ENCODE measurements around the gene TMEM95.
"Not testable (repeated sequence)": the region's sequence is repeated elsewhere in the genome, so short reads cannot be mapped to it uniquely, and the experiment has no call there.

Gene TMEM95

GRCh38 chr17:7336240-7337175 is 18.4 kb upstream of the TMEM95 start, which contains the start of gene ACAP1:
ACAP1 (plus strand) TSS chr17:7336529; CDS start chr17:7336735, 206 bp downstream.
- peak within 1 kb of the TSS; percentile 86 to 96 for H3K4me3 ChIP-seq (ENCODE audit: low read depth in 1 of 2, low read length in 1 of 2)

GRCh38 chr17:7337600-7337999 is 17.4 kb upstream of the TMEM95 start:
- Histone ChIP-seq H3K4me3 (ENCODE audit: low read depth in 1 of 2, low read length in 1 of 2) (peak overlapping the region; percentile 86 to 96), H3K27ac (peak overlapping the region; percentile 86)

More at GRCh38 chr17:7336240-7337175, 18.4 kb upstream of the TMEM95 start, which contains the start of gene ACAP1:
- peaks cover 45 to 60% of the 10 kb centered on the region in 2 experiments for H3K4me1 ChIP-seq (ENCODE audit: control insufficient read depth in 1 of 2, insufficient read depth in 1 of 2, low read depth in 1 of 2, low read length in 1 of 2)
- H3K36me3 ChIP-seq = peaks cover 35% of the 10 kb centered on the region
- no peak for TF ChIP-seq CTCF (IDR thresholded peaks at IDR 0.05)
- H3K9me3 ChIP-seq = no peaks in the 10 kb centered on the region
- H3K27ac ChIP-seq = peak within 1 kb of the TSS; percentile 86
- H3K27me3 ChIP-seq = no peaks in the 10 kb centered on the region

GRCh38 chr17:7340179-7340578 is 14.8 kb upstream of the TMEM95 start:
- no peak overlapping the region for H3K27ac ChIP-seq
- no peaks in the 10 kb centered on the region for H3K9me3 ChIP-seq
- no peaks in the 10 kb centered on the region for H3K27me3 ChIP-seq
- no peak for TF ChIP-seq CTCF (IDR thresholded peaks at IDR 0.05)
- H3K4me1 ChIP-seq (ENCODE audit: control insufficient read depth in 1 of 2, insufficient read depth in 1 of 2, low read depth in 1 of 2, low read length in 1 of 2) = peaks cover 43 to 44% of the 10 kb centered on the region in 2 experiments
- H3K36me3 ChIP-seq = peaks cover 71% of the 10 kb centered on the region
- no peak overlapping the region for H3K4me3 ChIP-seq (ENCODE audit: low read depth in 1 of 2, low read length in 1 of 2)

More at GRCh38 chr17:7337600-7337999, 17.4 kb upstream of the TMEM95 start:
- not testable (repeated sequence) for H3K9me3 ChIP-seq, H3K27me3 ChIP-seq
- peaks cover 46% of the 10 kb centered on the region for H3K36me3 ChIP-seq
- H3K4me1 ChIP-seq (ENCODE audit: control insufficient read depth in 1 of 2, insufficient read depth in 1 of 2, low read depth in 1 of 2, low read length in 1 of 2) = peaks cover 45 to 50% of the 10 kb centered on the region in 2 experiments

- Histone ChIP-seq H3K36me3 (peaks cover 88% of the 10 kb centered on the region), H3K27ac (no peak overlapping the region), H3K4me3 (ENCODE audit: low read depth in 1 of 2, low read length in 1 of 2) (no peak overlapping the region), H3K4me1 (ENCODE audit: control insufficient read depth in 1 of 2, insufficient read depth in 1 of 2, low read depth in 1 of 2, low read length in 1 of 2) (peaks cover 27 to 28% of the 10 kb centered on the region in 2 experiments), H3K27me3 (no peaks in the 10 kb centered on the region), H3K9me3 (peaks cover 5% of the 10 kb centered on the region)
- no peak for TF ChIP-seq CTCF (IDR thresholded peaks at IDR 0.05)
These were observed 13.1 kb upstream of the TMEM95 start for GRCh38 chr17:7341842-7342241.

- TF ChIP-seq CTCF (IDR thresholded peaks at IDR 0.05) = no peak
- Histone ChIP-seq H3K9me3 (peaks cover 5% of the 10 kb centered on the region), H3K27me3 (no peaks in the 10 kb centered on the region), H3K27ac (peak overlapping the region; percentile 25), H3K36me3 (peaks cover 100% of the 10 kb centered on the region), H3K4me3 (ENCODE audit: low read depth in 1 of 2, low read length in 1 of 2) (no peak overlapping the region), H3K4me1 (ENCODE audit: control insufficient read depth in 1 of 2, insufficient read depth in 1 of 2, low read depth in 1 of 2, low read length in 1 of 2) (peaks cover 12 to 14% of the 10 kb centered on the region in 2 experiments)
These were observed 11.7 kb upstream of the TMEM95 start for GRCh38 chr17:7343250-7343649.

All from neutrophil (primary cell).